GM12878 (cell line): ENCODE results near the gene MRPS35. TPM values are rescaled to one million over a fixed set of nuclear protein-coding genes. Genes with fewer than 3 reads are reported as not detected.
A peak's percentile ranks its signal among the peaks of the same experiment; 100 is the strongest.

Experiments used
- BACH1 ChIP-seq: fragments of 450-650 bp; IDR thresholded peaks from 2 replicates; pipeline ENCODE4 v1.6.1; 2017; ENCODE audit warnings: mild to moderate bottlenecking, borderline replicate concordance
- CBFB ChIP-seq: IDR thresholded peaks from 2 replicates; pipeline ENCODE4 v1.6.1; 2016; ENCODE audit warnings: antibody characterized with exemption, low read depth
- CEBPB ChIP-seq, 2 experiments: fragments of 150-350 bp in 1 of 2; IDR thresholded peaks; 2 replicates each; pipeline ENCODE4 v1.6.1; 2012 to 2014; ENCODE audit warnings: low read depth in 2 of 2, low read length in 2 of 2, borderline replicate concordance in 1 of 2, inconsistent platforms in 1 of 2
- EP300 ChIP-seq, 2 experiments: fragments of 150-350 bp in 1 of 2; IDR thresholded peaks; 2 replicates each; pipeline ENCODE4 v1.6.1; 2011 to 2012; ENCODE audit warnings: low read depth in 2 of 2, low read length in 2 of 2, borderline replicate concordance in 1 of 2, improper control_type of control experiment in 1 of 2, inconsistent platforms in 1 of 2; ENCODE audit not compliant: control insufficient read depth in 1 of 2
- EZH2 ChIP-seq: IDR thresholded peaks from 2 replicates; pipeline ENCODE4 v1.6.1; 2012; ENCODE audit warnings: low read depth, mild to moderate bottlenecking, control low read depth, inconsistent platforms, low read length, borderline replicate concordance; ENCODE audit not compliant: control insufficient read depth
- GATAD2B ChIP-seq: fragments of 450-650 bp; conservative IDR thresholded peaks from 2 replicates; pipeline ENCODE4 v1.6.1; 2017; ENCODE audit warnings: low read depth, mild to moderate bottlenecking, moderate library complexity
- IKZF1 ChIP-seq: fragments of 450-650 bp; conservative IDR thresholded peaks from 2 replicates; pipeline ENCODE4 v1.6.1; 2017; ENCODE audit warnings: antibody characterized with exemption, mild to moderate bottlenecking
- IRF4 ChIP-seq: IDR thresholded peaks from 2 replicates; pipeline ENCODE4 v1.6.1; 2011; ENCODE audit warnings: low read depth, low read length
- KLF5 ChIP-seq: fragments of 450-650 bp; IDR thresholded peaks from 2 replicates; pipeline ENCODE4 v1.6.1; 2014; ENCODE audit warnings: mild to moderate bottlenecking; ENCODE audit not compliant: partially characterized antibody
- MTA3 ChIP-seq: IDR thresholded peaks from 2 replicates; pipeline ENCODE4 v1.6.1; 2012; ENCODE audit warnings: low read length, inconsistent platforms, borderline replicate concordance
- NFYB ChIP-seq: IDR thresholded peaks from 2 replicates; pipeline ENCODE4 v1.6.1; 2011; ENCODE audit warnings: low read depth, mild to moderate bottlenecking, low read length, improper control_type of control experiment, moderate library complexity; ENCODE audit not compliant: insufficient read depth
- NR2C1 ChIP-seq: fragments of 450-650 bp; IDR thresholded peaks from 2 replicates; pipeline ENCODE4 v1.6.1; 2017; ENCODE audit warnings: antibody characterized with exemption, mild to moderate bottlenecking, moderate library complexity
- PAX8 ChIP-seq: fragments of 450-650 bp; IDR thresholded peaks from 2 replicates; pipeline ENCODE4 v1.6.1; 2017; ENCODE audit warnings: mild to moderate bottlenecking, moderate library complexity
- POLR2AphosphoS2 ChIP-seq: IDR thresholded peaks from 2 replicates; pipeline ENCODE4 v1.6.1; 2011; ENCODE audit warnings: low read depth, mild to moderate bottlenecking, low read length, improper control_type of control experiment, moderate library complexity
- SUZ12 ChIP-seq: fragments of 200-600 bp; sonication (generic); IDR thresholded peaks from one replicate; pipeline ENCODE4 v1.6.1; 2018; ENCODE audit warnings: antibody characterized with exemption, mild to moderate bottlenecking; ENCODE audit not compliant: unreplicated experiment
- TAF1 ChIP-seq: IDR thresholded peaks from 2 replicates; pipeline ENCODE4 v1.6.1; 2011; ENCODE audit warnings: mild to moderate bottlenecking, low read depth, low read length, borderline replicate concordance
- TCF7 ChIP-seq: IDR thresholded peaks from 2 replicates; pipeline ENCODE4 v1.6.1; 2014; ENCODE audit warnings: antibody characterized with exemption, borderline replicate concordance
- YY1 ChIP-seq: IDR thresholded peaks from 2 replicates; pipeline ENCODE4 v1.6.1; 2011; ENCODE audit warnings: low read depth, mild to moderate bottlenecking, low read length
- polyA plus RNA-seq, 11 experiments: library from polyadenylated mRNA; depleted of rRNA in 4 of 11; unstranded in 6 of 11; stranded (reverse) in 5 of 11; fragments of >200 nt; fragmentation: Nextera tagmentation in 4 of 11; fragmentation: Illumina TruSeq in 1 of 11; extraction: Ambion mirVana in 4 of 11; extraction: Trizol in 1 of 11; gene quantifications; 1 replicate in 1 of 11; 2 replicates in 10 of 11; pipeline versions ENCODE4 v1.2.1 to v1.2.3, GENCODE V29; 2011 to 2016; ENCODE audit warnings: inconsistent platforms in 2 of 11, missing spikeins in 2 of 11, low read depth in 1 of 11
- total RNA-seq, 4 experiments: library from RNA; depleted of rRNA in 3 of 4; stranded (reverse); fragments of >200 nt in 3 of 4; fragmentation: Illumina TruSeq in 1 of 4; extraction: Trizol in 1 of 4; gene quantifications; 2 replicates each; pipeline versions ENCODE4 v1.2.1 to v1.2.3, GENCODE V29; 2013 to 2021
- TF ChIP-seq, protein P1 (sequence below): IDR thresholded peaks from 2 replicates; pipeline ENCODE4 v1.6.1; 2012; ENCODE audit warnings: mild to moderate bottlenecking, low read depth, low read length
- TF ChIP-seq, protein P2 (sequence below): fragments of 450-650 bp; conservative IDR thresholded peaks from 2 replicates; pipeline ENCODE4 v1.6.1; 2017; ENCODE audit warnings: mild to moderate bottlenecking, moderate library complexity
- TF ChIP-seq, protein P3 (sequence below): IDR thresholded peaks from 2 replicates; pipeline ENCODE4 v1.6.1; 2012; ENCODE audit warnings: low read depth, low read length, improper control_type of control experiment
- TF ChIP-seq, protein P4 (sequence below): IDR thresholded peaks from 2 replicates; pipeline ENCODE4 v1.6.1; 2012; ENCODE audit warnings: low read length, inconsistent platforms

Gene MRPS35
- total and polyA plus RNA-seq, 10 of the 15 experiments (the other 5 are each of a cell fraction or from before 2014, with no cell fraction given), result 45.7 to 111 (median 67.1) TPM

DNA sequence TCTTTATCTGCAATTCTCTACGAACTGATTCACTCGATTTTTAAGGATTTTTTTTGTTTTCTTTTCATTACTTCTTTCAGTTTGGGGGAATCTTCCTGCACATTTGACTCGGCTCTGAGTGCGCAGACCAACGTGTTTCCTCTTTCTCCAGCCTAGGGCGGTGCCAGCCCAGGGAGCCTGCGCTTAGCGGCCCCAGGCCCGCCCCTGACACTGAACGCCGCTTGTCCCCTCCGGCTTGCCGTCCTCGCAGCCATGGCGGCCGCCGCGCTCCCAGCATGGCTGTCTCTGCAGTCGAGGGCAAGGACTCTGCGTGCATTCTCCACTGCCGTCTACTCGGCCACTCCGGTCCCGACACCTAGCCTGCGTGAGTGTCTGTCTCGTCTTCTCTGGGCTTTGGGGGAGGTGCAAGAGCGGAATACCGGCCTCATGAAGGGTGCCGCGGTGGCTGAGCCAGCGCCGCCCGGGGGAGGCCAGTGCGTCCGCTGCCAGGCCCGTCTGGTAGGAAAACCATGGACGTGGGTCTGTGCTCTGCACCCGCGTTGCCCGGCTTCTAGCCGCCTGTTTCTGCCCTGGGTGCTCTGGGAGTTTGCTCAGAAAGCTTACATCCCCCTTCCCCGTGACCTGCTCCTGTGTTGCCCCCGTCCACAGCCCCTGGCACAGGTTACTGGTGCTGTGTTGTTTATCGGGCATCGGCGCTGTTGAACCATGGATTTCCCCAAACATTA lies at the start of gene MRPS35 (continued):
- TF ChIP-seq MTA3 (peak; percentile 64; the same call in 1 of the 2 replicates), IRF4 (no peak), GATAD2B (no peak), PAX8 (no peak), EZH2 (no peak), BACH1 (no peak), IKZF1 (peak; percentile 82; the same call in 1 of the 2 replicates), TCF7 (no peak), KLF5 (no peak), CEBPB (IDR thresholded peaks at IDR 0.05; ENCODE audit: borderline replicate concordance in 1 of 2, low read depth in 2 of 2, low read length in 2 of 2) (no peak), POLR2AphosphoS2 (peak; percentile 70; the same call in 1 of the 2 replicates), EP300 (IDR thresholded peaks at IDR 0.05; ENCODE audit: borderline replicate concordance in 1 of 2, control insufficient read depth in 1 of 2, low read depth in 2 of 2, low read length in 2 of 2) (no peak), SUZ12 (no peak), NR2C1 (peak; percentile 70), CBFB (peak; percentile 55), YY1 (peak; percentile 100), NFYB (no peak), TAF1 (peak; percentile 90)
- TF ChIP-seq, protein P1, sequence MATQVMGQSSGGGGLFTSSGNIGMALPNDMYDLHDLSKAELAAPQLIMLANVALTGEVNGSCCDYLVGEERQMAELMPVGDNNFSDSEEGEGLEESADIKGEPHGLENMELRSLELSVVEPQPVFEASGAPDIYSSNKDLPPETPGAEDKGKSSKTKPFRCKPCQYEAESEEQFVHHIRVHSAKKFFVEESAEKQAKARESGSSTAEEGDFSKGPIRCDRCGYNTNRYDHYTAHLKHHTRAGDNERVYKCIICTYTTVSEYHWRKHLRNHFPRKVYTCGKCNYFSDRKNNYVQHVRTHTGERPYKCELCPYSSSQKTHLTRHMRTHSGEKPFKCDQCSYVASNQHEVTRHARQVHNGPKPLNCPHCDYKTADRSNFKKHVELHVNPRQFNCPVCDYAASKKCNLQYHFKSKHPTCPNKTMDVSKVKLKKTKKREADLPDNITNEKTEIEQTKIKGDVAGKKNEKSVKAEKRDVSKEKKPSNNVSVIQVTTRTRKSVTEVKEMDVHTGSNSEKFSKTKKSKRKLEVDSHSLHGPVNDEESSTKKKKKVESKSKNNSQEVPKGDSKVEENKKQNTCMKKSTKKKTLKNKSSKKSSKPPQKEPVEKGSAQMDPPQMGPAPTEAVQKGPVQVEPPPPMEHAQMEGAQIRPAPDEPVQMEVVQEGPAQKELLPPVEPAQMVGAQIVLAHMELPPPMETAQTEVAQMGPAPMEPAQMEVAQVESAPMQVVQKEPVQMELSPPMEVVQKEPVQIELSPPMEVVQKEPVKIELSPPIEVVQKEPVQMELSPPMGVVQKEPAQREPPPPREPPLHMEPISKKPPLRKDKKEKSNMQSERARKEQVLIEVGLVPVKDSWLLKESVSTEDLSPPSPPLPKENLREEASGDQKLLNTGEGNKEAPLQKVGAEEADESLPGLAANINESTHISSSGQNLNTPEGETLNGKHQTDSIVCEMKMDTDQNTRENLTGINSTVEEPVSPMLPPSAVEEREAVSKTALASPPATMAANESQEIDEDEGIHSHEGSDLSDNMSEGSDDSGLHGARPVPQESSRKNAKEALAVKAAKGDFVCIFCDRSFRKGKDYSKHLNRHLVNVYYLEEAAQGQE, result peak; percentile 25; the same call in 1 of the 2 replicates
- TF ChIP-seq, protein P2, sequence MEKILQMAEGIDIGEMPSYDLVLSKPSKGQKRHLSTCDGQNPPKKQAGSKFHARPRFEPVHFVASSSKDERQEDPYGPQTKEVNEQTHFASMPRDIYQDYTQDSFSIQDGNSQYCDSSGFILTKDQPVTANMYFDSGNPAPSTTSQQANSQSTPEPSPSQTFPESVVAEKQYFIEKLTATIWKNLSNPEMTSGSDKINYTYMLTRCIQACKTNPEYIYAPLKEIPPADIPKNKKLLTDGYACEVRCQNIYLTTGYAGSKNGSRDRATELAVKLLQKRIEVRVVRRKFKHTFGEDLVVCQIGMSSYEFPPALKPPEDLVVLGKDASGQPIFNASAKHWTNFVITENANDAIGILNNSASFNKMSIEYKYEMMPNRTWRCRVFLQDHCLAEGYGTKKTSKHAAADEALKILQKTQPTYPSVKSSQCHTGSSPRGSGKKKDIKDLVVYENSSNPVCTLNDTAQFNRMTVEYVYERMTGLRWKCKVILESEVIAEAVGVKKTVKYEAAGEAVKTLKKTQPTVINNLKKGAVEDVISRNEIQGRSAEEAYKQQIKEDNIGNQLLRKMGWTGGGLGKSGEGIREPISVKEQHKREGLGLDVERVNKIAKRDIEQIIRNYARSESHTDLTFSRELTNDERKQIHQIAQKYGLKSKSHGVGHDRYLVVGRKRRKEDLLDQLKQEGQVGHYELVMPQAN, result peak; percentile 86
- TF ChIP-seq, protein P3, sequence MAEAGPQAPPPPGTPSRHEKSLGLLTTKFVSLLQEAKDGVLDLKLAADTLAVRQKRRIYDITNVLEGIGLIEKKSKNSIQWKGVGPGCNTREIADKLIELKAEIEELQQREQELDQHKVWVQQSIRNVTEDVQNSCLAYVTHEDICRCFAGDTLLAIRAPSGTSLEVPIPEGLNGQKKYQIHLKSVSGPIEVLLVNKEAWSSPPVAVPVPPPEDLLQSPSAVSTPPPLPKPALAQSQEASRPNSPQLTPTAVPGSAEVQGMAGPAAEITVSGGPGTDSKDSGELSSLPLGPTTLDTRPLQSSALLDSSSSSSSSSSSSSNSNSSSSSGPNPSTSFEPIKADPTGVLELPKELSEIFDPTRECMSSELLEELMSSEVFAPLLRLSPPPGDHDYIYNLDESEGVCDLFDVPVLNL, result 0 out of 2 replicates have a peak, but pooled peaks have one; percentile 23
- TF ChIP-seq, protein P4, sequence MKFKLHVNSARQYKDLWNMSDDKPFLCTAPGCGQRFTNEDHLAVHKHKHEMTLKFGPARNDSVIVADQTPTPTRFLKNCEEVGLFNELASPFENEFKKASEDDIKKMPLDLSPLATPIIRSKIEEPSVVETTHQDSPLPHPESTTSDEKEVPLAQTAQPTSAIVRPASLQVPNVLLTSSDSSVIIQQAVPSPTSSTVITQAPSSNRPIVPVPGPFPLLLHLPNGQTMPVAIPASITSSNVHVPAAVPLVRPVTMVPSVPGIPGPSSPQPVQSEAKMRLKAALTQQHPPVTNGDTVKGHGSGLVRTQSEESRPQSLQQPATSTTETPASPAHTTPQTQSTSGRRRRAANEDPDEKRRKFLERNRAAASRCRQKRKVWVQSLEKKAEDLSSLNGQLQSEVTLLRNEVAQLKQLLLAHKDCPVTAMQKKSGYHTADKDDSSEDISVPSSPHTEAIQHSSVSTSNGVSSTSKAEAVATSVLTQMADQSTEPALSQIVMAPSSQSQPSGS, result no peak
